ENCODE results near the gene ELL.

ELL gene

DNA sequence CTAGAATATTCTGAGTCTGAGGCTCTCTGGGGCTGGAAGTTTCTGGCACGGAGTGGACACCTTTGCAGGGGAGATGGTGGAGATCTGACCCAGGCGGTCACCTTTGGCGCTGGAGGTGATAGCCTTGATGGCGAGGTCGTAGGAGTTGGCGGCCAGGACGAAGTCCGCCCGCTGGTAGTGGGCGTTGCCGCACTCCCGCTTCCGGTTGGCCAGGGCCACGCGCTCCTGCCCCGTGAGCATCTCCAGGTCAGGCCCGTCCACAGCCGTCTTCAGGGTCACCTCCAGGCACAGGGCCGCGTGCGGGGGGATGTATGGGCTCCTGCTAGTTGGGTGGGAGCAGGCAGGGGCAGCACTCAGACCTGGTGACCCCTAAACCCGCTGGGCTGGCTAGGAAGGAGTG is 16.2 kb upstream of the ELL start:
- TF ChIP-seq SNAI2 (CRISPR knock-in tag; IDR thresholded peaks at IDR 0.05) (no peak), TCF4 (CRISPR knock-in tag; IDR thresholded peaks at IDR 0.05; ENCODE audit: borderline replicate concordance) (no peak), CSDC2 (CRISPR knock-in tag; IDR thresholded peaks at IDR 0.05) (no peak), ZNF8 (CRISPR knock-in tag; IDR thresholded peaks at IDR 0.05) (no peak), RARB (CRISPR knock-in tag; IDR thresholded peaks at IDR 0.05) (no peak), ZFP3 (CRISPR knock-in tag; IDR thresholded peaks at IDR 0.05) (no peak), ZNF565 (CRISPR knock-in tag; conservative IDR thresholded peaks at IDR 0.05; ENCODE audit: low read depth) (no peak), ZC3H10 (CRISPR knock-in tag; IDR thresholded peaks at IDR 0.05) (no peak), ZNF70 (CRISPR knock-in tag; IDR thresholded peaks at IDR 0.05) (no peak)
- TF ChIP-seq, protein P1, sequence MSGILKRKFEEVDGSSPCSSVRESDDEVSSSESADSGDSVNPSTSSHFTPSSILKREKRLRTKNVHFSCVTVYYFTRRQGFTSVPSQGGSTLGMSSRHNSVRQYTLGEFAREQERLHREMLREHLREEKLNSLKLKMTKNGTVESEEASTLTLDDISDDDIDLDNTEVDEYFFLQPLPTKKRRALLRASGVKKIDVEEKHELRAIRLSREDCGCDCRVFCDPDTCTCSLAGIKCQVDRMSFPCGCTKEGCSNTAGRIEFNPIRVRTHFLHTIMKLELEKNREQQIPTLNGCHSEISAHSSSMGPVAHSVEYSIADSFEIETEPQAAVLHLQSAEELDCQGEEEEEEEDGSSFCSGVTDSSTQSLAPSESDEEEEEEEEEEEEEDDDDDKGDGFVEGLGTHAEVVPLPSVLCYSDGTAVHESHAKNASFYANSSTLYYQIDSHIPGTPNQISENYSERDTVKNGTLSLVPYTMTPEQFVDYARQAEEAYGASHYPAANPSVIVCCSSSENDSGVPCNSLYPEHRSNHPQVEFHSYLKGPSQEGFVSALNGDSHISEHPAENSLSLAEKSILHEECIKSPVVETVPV (CRISPR knock-in tag; IDR thresholded peaks at IDR 0.05) = no peak
- TF ChIP-seq, protein P2, sequence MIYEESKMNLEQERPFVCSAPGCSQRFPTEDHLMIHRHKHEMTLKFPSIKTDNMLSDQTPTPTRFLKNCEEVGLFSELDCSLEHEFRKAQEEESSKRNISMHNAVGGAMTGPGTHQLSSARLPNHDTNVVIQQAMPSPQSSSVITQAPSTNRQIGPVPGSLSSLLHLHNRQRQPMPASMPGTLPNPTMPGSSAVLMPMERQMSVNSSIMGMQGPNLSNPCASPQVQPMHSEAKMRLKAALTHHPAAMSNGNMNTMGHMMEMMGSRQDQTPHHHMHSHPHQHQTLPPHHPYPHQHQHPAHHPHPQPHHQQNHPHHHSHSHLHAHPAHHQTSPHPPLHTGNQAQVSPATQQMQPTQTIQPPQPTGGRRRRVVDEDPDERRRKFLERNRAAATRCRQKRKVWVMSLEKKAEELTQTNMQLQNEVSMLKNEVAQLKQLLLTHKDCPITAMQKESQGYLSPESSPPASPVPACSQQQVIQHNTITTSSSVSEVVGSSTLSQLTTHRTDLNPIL (CRISPR knock-in tag; IDR thresholded peaks at IDR 0.05; ENCODE audit: low read depth) = no peak
- TF ChIP-seq, protein P3, sequence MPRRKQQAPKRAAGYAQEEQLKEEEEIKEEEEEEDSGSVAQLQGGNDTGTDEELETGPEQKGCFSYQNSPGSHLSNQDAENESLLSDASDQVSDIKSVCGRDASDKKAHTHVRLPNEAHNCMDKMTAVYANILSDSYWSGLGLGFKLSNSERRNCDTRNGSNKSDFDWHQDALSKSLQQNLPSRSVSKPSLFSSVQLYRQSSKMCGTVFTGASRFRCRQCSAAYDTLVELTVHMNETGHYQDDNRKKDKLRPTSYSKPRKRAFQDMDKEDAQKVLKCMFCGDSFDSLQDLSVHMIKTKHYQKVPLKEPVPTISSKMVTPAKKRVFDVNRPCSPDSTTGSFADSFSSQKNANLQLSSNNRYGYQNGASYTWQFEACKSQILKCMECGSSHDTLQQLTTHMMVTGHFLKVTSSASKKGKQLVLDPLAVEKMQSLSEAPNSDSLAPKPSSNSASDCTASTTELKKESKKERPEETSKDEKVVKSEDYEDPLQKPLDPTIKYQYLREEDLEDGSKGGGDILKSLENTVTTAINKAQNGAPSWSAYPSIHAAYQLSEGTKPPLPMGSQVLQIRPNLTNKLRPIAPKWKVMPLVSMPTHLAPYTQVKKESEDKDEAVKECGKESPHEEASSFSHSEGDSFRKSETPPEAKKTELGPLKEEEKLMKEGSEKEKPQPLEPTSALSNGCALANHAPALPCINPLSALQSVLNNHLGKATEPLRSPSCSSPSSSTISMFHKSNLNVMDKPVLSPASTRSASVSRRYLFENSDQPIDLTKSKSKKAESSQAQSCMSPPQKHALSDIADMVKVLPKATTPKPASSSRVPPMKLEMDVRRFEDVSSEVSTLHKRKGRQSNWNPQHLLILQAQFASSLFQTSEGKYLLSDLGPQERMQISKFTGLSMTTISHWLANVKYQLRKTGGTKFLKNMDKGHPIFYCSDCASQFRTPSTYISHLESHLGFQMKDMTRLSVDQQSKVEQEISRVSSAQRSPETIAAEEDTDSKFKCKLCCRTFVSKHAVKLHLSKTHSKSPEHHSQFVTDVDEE (CRISPR knock-in tag; IDR thresholded peaks at IDR 0.05) = no peak
- no peak for ATAC-seq

DNA sequence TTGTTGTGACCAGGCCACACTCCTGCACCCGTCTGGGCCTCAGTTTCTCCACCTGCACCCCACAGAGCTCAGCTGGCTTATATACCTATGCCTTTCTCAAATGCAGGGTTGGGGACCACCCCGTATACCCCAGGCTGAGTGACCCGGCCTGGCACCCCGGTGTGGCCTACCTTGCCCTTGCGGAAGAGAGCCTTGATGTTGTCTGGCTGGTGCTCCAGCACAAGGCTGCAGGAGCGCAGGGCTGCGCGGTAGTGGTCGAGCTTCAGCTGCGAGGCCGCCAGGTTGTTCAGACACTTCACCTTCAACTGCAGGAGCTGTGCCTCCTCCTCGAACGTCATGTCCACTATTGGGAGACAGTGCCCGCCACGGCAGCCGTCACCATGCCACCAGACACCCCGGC is 15.6 kb upstream of the ELL start:
- no peak for ATAC-seq
- TF ChIP-seq ZNF8 (CRISPR knock-in tag; IDR thresholded peaks at IDR 0.05) = no peak
- TF ChIP-seq, protein P3 (CRISPR knock-in tag; IDR thresholded peaks at IDR 0.05) = no peak
- TF ChIP-seq, protein P4, sequence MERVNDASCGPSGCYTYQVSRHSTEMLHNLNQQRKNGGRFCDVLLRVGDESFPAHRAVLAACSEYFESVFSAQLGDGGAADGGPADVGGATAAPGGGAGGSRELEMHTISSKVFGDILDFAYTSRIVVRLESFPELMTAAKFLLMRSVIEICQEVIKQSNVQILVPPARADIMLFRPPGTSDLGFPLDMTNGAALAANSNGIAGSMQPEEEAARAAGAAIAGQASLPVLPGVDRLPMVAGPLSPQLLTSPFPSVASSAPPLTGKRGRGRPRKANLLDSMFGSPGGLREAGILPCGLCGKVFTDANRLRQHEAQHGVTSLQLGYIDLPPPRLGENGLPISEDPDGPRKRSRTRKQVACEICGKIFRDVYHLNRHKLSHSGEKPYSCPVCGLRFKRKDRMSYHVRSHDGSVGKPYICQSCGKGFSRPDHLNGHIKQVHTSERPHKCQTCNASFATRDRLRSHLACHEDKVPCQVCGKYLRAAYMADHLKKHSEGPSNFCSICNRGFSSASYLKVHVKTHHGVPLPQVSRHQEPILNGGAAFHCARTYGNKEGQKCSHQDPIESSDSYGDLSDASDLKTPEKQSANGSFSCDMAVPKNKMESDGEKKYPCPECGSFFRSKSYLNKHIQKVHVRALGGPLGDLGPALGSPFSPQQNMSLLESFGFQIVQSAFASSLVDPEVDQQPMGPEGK (CRISPR knock-in tag; IDR thresholded peaks at IDR 0.05; ENCODE audit: borderline replicate concordance) = no peak
- TF ChIP-seq BACH2 (CRISPR knock-in tag; IDR thresholded peaks at IDR 0.05; ENCODE audit: borderline replicate concordance) = no peak
- TF ChIP-seq RARB (CRISPR knock-in tag; IDR thresholded peaks at IDR 0.05) = no peak
- no peak for TF ChIP-seq TCF4 (CRISPR knock-in tag; IDR thresholded peaks at IDR 0.05; ENCODE audit: borderline replicate concordance)
- TF ChIP-seq ISL1 (CRISPR knock-in tag; IDR thresholded peaks at IDR 0.05) = no peak
- TF ChIP-seq SNAI2 (CRISPR knock-in tag; IDR thresholded peaks at IDR 0.05) = no peak
- no peak for TF ChIP-seq ZC3H10 (CRISPR knock-in tag; IDR thresholded peaks at IDR 0.05)
- no peak for TF ChIP-seq ESRRG (CRISPR knock-in tag; IDR thresholded peaks at IDR 0.05)
- TF ChIP-seq ZFP30 (CRISPR knock-in tag; IDR thresholded peaks at IDR 0.05) = no peak

DNA sequence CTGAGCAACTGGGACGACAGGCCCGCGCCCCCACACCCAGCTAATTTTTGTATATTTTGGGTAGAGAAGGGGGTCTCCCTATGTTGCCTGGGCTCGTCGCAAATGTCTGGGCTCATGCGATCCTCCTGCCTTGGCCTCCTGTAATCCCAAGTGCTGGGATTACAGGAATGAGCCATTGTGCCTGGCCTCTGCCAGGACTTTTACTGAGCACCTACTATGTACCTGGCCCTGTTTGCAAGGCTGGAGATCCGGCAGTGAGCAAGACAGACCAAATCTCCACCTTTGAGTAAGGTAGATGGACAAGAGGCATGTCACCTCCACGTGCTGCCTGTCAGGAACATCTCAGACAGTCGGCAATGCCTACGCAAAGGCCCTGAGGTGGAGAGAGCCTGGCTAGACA is 14.6 kb upstream of the ELL start:
- no peak for TF ChIP-seq BACH2 (CRISPR knock-in tag; IDR thresholded peaks at IDR 0.05; ENCODE audit: borderline replicate concordance)
- no peak for TF ChIP-seq ZFP3 (CRISPR knock-in tag; IDR thresholded peaks at IDR 0.05)
- TF ChIP-seq SNAI2 (CRISPR knock-in tag; IDR thresholded peaks at IDR 0.05) = no peak
- no peak for TF ChIP-seq TCF4 (CRISPR knock-in tag; IDR thresholded peaks at IDR 0.05; ENCODE audit: borderline replicate concordance)
- TF ChIP-seq ISL1 (CRISPR knock-in tag; IDR thresholded peaks at IDR 0.05) = no peak
- TF ChIP-seq CSDC2 (CRISPR knock-in tag; IDR thresholded peaks at IDR 0.05) = no peak
- TF ChIP-seq, protein P4 (CRISPR knock-in tag; IDR thresholded peaks at IDR 0.05; ENCODE audit: borderline replicate concordance) = no peak
- TF ChIP-seq, protein P1 (CRISPR knock-in tag; IDR thresholded peaks at IDR 0.05) = no peak
- TF ChIP-seq OSR1 (CRISPR knock-in tag; IDR thresholded peaks at IDR 0.05) = no peak
- no peak for TF ChIP-seq GLIS3 (CRISPR knock-in tag; IDR thresholded peaks at IDR 0.05)
- TF ChIP-seq, protein P3 (CRISPR knock-in tag; IDR thresholded peaks at IDR 0.05) = no peak
- TF ChIP-seq ZC3H10 (CRISPR knock-in tag; IDR thresholded peaks at IDR 0.05) = no peak
- no peak for TF ChIP-seq RARB (CRISPR knock-in tag; IDR thresholded peaks at IDR 0.05)
- no peak for ATAC-seq

Measured in SK-N-SH treated with all-trans-retinoic acid at 6 μM for 48 hours (cell line).